Stimulated activated CD8-positive, alpha-beta memory T cell treated with anti-CD3 and anti-CD28 coated beads, Interleukin-4, amount 100 ng/mL, for 4 hours (primary cell): ENCODE measurements around the gene CRISPLD2.
"Not testable (repeated sequence)": the region's sequence is repeated elsewhere in the genome, so short reads cannot be mapped to it uniquely, and the experiment has no call there.

Source experiments
- DNase-seq, 2 donors: peaks; one replicate each; pipeline ENCODE4 v3.0.0-alpha.2; 2020; ENCODE audit warnings: low read depth in 2 of 2, low spot score in 1 of 2

The CRISPLD2 gene

GRCh38 chr16:84839054-84839453 lies 19.3 kb downstream of the CRISPLD2 start:
- no peak for DNase-seq

DNA sequence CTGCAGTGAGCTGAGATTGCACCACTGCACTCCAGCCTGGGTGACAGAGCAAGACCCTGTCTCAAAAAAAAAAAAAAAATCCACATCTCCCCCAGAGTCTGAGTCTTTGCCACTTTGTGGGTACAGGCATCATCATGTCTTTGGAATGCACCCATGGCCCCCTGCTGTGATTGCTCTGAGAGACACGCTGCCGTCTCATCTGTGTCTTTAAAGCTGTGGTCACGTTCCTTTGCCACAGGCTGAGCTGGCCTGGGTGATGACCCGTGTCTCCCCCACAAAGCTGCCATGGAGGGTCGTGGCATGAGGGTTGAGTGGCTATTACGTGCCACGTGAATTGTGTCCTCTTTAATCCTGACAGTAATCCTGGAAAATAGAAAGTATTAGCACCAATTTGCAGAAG lies 20.2 kb downstream of the CRISPLD2 start:
- DNase-seq: no peak

DNA sequence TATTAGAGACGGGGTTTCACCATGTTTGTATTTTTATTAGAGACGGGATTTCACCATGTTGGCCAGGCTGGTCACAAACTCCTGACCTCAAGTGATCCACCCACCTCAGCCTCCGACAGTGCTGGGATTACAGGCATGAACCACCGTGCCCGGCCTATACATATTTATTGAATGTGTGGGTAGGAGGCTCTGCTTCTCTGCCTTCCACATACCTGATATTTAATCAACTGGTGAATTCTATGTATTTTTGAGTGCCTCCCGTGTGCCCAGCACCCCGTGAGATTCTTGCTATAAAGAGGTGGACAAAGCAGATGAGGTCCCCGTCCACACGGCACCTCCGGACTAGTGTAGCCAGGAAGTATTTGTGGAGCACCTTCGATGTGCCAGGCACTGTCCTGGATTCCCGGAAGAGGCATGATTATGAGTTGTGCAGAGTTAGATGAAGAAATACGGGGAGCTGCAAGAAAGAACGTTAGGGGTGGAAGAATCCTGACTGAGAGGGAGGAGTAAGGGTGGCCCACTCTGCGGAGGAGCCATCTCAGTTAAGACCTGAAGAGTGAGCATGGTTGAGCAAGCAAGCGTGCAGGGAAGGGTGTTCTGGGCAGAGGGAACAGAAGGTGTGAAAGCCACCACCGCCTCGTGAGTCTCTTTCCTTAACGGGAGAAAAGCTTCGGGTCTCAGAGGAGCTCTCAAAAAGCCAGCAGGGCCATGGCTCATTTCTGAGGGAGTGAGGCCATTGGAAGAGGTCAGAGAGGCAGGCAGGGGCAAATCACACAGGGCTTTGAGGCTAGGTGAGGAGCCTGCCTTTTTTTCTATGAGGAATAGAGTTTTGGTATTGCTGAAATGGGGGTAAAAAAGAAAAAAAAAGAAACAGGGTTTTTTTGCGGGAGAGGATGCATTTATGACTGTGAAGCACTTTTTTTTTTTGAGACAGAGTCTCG lies 21.2 kb downstream of the CRISPLD2 start:
- DNase-seq: no peak

DNA sequence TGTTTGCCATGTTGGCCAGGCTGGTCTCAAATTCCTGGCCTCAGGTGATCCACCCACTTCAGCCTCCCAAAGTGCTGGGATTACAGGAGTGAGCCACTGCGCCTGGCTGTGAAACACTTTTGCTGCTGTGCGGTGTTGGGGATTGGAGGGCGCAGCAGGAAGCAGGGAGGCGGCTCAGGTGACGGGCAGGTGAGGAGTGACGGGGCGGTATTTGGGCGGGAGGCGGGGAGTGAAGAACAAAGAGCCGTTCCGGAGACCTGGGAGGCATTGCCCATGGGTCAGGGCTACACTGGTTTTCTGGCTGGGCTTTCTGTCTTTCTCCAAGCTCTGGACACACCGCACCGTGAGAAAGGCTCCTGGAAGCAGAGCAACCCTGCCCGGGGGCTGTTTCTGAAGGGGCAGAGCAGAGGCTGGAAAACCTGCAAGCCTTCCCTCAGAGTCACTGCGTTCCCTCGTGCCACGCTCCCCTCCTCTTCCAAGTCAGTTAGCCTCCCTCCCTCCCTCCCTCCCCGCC lies 22.1 kb downstream of the CRISPLD2 start:
- no peak for DNase-seq

DNA sequence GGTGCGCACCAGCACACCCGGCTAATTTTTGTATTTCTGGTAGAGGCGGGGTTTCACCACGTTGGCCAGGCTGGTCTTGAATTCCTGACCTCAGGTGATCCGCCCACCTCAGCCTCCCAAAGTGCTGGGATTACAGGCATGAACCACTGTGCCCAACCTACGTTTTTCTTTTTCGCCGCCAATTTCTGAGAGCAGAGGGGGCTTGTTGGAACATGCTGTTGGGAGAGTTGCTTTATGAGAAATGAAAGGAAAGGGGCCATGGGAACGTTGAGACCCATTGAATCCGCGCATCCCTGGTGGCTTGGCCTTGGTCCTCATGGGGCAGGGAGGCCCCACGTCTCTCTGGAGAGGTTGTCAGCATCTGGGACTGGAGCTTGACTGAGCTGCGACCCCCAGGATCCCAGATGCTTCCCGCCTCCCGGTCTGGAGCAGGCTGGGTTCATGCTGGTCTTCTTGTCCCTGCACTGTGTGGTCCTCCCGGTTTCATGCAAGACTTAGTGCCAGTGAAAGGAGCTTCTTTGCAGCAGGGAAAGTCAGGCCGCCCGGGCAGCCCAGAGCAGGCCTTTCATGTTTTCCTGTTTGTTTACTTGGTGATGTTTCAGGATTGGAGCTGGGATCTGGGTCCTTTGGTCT lies 22.8 kb downstream of the CRISPLD2 start:
- no peak for DNase-seq

GRCh38 chr16:84843149-84844048 lies 23.6 kb downstream of the CRISPLD2 start:
- DNase-seq: no peak

DNA sequence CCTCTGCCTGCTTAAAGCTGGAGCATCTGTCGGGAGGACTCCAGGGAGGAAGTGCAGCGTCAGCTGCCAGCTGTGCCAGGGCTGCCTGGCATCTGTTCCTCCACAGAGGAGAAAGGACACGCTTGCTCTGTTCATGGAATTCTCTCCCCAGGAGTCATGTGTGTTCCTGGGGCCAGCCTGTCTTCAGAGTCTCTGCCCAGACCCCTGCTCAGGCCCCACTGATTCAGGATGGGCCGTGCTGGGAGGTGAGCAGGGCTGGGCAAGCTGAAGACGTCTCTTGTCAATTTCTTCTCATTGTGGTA lies 24.2 kb downstream of the CRISPLD2 start:
- no peak for DNase-seq

DNA sequence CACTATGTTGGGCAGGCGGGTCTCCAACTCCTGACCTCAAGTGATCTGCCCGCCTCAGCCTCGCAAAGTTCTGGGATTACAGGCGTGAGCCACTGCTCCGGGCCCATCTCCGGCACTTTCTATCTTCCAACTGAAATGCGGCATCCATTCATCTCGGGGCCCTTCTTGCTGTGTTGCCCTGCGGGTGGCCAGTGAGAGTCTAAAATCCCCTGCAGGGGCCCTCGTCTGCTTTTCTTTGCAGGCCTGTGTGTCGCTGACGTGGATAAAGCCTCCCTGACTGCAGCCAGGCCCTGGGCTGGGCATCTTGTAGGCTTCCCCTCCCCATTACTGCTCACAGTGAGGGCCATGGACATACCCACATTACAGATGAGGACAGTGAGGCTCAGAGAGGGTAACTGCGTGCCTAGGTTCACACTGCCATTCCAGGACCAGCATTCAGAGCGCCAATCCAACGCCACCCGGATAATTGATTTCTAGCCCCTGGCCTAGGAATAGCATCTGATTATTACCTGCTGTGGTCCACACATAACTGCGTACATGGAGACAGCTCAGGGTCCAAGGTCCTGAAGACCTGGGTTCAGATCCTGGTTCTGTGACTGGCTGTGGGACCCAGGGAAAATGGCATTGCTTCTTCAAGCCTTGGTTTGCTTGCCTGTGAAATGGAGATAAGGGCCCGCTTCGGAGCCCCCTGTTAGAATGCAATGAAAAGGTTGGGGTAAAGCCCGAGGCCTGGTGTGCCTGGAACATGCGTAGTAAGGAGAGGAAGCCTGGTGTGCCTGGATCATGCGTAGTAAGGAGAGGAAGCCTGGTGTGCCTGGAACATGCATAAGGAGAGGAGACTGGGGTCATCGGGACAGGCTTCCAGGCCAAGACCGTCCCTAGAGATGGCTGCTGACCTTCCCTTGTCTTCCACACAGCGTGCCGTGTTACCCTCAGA lies 25.0 kb downstream of the CRISPLD2 start:
- DNase-seq: no peak

DNA sequence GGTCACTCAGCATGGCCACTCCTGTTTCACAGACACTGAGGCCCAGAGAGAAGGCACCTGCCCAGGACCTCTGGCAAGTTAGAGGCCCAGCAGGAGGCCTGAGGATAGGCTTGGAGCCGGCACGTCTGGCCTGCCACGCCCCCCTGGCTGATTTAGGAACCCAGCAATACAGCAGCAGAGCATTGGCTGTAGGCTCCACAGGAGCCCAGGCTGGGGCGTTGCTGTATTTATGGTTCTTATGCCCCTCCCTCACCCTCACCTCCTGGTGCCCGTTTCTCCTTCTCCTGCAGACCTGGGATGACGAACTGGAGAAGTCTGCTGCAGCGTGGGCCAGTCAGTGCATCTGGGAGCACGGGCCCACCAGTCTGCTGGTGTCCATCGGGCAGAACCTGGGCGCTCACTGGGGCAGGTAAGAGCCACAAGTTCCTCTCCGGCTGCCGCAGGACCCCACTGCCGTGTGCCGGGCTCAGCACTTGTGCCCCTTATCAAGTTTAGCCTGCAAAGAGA lies 25.8 kb downstream of the CRISPLD2 start:
- DNase-seq: no peak

- DNase-seq: no peak
Observed at GRCh38 chr16:84847564-84848355, 28.0 kb downstream of the CRISPLD2 start.

DNA sequence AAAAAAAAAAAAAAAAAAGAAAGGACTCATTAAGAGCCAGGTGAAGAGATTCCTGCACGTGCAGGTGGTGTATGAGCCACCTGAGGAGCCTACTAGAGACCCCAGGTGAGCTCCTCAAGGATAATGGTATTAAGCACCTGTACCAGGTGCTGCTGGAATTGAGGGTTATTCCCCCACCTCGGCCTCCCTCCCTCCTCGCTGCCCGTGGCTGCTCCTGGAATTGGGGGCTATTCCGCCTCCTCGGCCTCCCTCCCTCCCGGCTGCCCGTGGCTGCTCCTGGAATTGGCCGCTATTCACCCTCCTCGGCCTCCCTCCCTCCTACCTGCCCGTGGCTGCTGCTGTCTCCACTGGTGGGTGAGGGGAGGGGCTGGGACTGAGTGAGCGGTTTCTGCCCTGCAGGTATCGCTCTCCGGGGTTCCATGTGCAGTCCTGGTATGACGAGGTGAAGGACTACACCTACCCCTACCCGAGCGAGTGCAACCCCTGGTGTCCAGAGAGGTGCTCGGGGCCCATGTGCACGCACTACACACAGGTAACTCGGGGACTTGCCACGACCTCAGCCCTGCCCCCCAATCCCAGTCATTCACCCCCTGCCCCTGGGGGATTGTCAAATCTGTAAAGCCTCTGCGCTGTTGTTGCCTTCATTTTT lies 29.3 kb downstream of the CRISPLD2 start:
- no peak for DNase-seq

GRCh38 chr16:84849751-84850150 lies 30.0 kb downstream of the CRISPLD2 start:
- DNase-seq: no peak

- DNase-seq: no peak
Observed at GRCh38 chr16:84850714-84851113, 30.9 kb downstream of the CRISPLD2 start.

GRCh38 chr16:84851192-84852127 lies 31.7 kb downstream of the CRISPLD2 start:
- no peak for DNase-seq

DNA sequence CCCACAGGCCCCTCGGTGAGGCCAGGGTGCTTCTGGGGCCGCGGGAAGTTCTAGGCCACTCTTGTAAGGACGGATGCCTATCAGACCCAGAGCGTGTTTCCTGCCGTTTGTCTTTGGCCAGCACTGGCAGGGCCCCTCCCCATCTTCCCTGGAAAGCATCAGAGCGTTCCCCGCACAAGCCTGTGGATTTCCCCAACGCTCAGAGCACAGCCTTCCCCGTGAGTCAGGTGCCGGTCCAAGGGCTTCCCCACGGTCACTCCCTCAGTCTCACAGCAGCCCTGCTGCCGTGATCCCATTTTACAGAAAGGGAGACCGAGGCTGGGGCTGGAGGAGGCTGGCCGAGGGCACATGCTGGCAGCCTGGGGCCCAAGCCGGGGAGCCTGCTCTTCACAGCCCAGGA lies 33.7 kb downstream of the CRISPLD2 start:
- DNase-seq: no peak

DNA sequence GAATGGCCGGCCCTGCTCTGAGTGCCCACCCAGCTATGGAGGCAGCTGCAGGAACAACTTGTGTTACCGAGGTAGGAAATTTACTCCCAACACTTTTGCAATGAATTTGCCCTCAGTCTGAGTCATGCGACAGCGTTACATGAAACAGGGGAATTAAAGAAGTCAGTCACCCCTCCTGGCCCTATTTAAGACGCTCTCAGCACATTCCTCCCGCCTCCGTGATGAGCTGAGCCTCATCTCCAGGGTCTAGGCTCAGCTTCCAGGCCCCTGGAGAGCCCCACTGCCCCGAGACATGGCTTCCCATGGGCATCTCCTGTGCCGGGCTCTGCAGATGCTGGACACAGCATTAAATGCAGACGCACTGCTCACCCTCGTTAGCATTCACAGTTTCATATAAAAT lies 35.0 kb downstream of the CRISPLD2 start:
- no peak for DNase-seq

GRCh38 chr16:84855435-84856202 lies 35.8 kb downstream of the CRISPLD2 start:
- DNase-seq: not testable (repeated sequence)
